MM.1S (cell line): ENCODE data around the gene ARHGAP42.

Experiments
- DNase-seq: peaks from one replicate; pipeline ENCODE4 v3.0.0-alpha.2; 2015
- H2AFZ ChIP-seq: fragments of 300-600 bp; sonication (generic); 2 replicates; pipeline ENCODE4 v1.6.0; 2016; ENCODE audit warnings: antibody characterized with exemption, low read length
- H3F3A ChIP-seq: fragments of 300-600 bp; sonication (generic); 2 replicates; pipeline ENCODE4 v1.6.1; 2016; ENCODE audit warnings: mild to moderate bottlenecking, antibody characterized with exemption, low read length, moderate library complexity, mixed read lengths; ENCODE audit not compliant: insufficient read depth
- H3K27ac ChIP-seq: fragments of 300-600 bp; sonication (generic); 2 replicates; pipeline ENCODE4 v1.5.1; 2016; ENCODE audit warnings: mild to moderate bottlenecking, low read length
- H3K27me3 ChIP-seq: fragments of 300-600 bp; sonication (generic); replicated peaks from 2 replicates; pipeline ENCODE4 v1.6.0; 2016; ENCODE audit warnings: low read length; ENCODE audit not compliant: insufficient read depth
- H3K36me3 ChIP-seq: fragments of 300-600 bp; sonication (generic); replicated peaks from 2 replicates; pipeline ENCODE4 v1.6.1; 2016; ENCODE audit warnings: mild to moderate bottlenecking, low read length, mixed read lengths; ENCODE audit not compliant: insufficient read depth
- H3K4me1 ChIP-seq: fragments of 300-600 bp; sonication (generic); 2 replicates; pipeline ENCODE4 v1.6.1; 2016; ENCODE audit warnings: low read length, mixed read lengths
- H3K4me2 ChIP-seq: fragments of 300-600 bp; sonication (generic); 2 replicates; pipeline ENCODE4 v1.6.0; 2016; ENCODE audit warnings: low read depth, low read length
- H3K4me3 ChIP-seq: fragments of 300-600 bp; sonication (generic); 2 replicates; pipeline ENCODE4 v1.5.1; 2016; ENCODE audit warnings: low read length, mixed read lengths
- H3K79me2 ChIP-seq: fragments of 300-600 bp; sonication (generic); 2 replicates; pipeline ENCODE4 v1.6.1; 2016; ENCODE audit warnings: mixed run types, low read length, mixed read lengths
- H3K9ac ChIP-seq: fragments of 300-600 bp; sonication (generic); 2 replicates; pipeline ENCODE4 v1.6.1; 2016; ENCODE audit warnings: low read length, mixed read lengths
- H3K9me2 ChIP-seq: fragments of 300-600 bp; sonication (generic); replicated peaks from 2 replicates; pipeline ENCODE4 v1.6.1; 2016; ENCODE audit warnings: mild to moderate bottlenecking, low read length, mixed read lengths; ENCODE audit not compliant: insufficient read depth
- H3K9me3 ChIP-seq: fragments of 300-600 bp; sonication (generic); replicated peaks from 2 replicates; pipeline ENCODE4 v1.6.1; 2016; ENCODE audit warnings: mild to moderate bottlenecking, low read length, mixed read lengths; ENCODE audit not compliant: insufficient read depth
- H4K20me1 ChIP-seq: fragments of 300-600 bp; sonication (generic); 2 replicates; pipeline ENCODE4 v1.6.1; 2016; ENCODE audit warnings: mild to moderate bottlenecking, low read length, moderate library complexity, mixed read lengths; ENCODE audit not compliant: insufficient read depth
- EZH2 ChIP-seq: fragments of 300-600 bp; sonication (generic); optimal IDR thresholded peaks from 2 replicates; pipeline ENCODE3; 2017; ENCODE audit warnings: low read depth, mild to moderate bottlenecking, antibody characterized with exemption, low read length, mixed read lengths
- EZH2phosphoT487 ChIP-seq: fragments of 300-600 bp; sonication (generic); IDR thresholded peaks from 2 replicates; pipeline ENCODE4 v1.6.1; 2018; ENCODE audit warnings: antibody characterized with exemption, low read length
- TF ChIP-seq, protein P1 (sequence below): fragments of 300-600 bp; sonication (generic); IDR thresholded peaks from 2 replicates; pipeline ENCODE4 v1.5.1; 2016; ENCODE audit warnings: antibody characterized with exemption, low read length, mixed read lengths

ARHGAP42 gene

DNA sequence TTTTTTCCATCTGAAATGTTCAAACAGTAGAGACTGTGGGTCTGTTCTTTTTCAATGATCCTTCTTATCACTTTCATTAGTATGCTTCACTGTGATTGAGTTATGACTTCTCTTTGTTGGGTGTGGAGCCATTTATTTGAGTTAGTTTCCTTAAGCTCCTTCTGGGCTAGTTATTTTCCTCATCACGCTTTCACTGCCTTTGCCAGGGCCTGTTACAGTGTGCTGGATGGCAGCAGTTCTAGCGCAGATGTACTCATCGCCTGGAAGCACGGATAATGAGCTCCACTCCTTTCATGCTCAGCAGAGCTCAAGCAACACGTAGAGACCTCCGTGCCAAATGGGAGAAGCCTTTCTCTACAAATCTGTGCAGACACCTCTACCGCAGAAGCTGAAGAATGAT lies 7.0 kb upstream of the ARHGAP42 start:
- no peak for DNase-seq
- no peak overlapping the region for H3K4me2 ChIP-seq
- no peaks in the 10 kb centered on the region for H3K27me3 ChIP-seq
- H3K4me1 ChIP-seq: peaks cover 52% of the 10 kb centered on the region
- H3K36me3 ChIP-seq: no peaks in the 10 kb centered on the region
- TF ChIP-seq, protein P1, sequence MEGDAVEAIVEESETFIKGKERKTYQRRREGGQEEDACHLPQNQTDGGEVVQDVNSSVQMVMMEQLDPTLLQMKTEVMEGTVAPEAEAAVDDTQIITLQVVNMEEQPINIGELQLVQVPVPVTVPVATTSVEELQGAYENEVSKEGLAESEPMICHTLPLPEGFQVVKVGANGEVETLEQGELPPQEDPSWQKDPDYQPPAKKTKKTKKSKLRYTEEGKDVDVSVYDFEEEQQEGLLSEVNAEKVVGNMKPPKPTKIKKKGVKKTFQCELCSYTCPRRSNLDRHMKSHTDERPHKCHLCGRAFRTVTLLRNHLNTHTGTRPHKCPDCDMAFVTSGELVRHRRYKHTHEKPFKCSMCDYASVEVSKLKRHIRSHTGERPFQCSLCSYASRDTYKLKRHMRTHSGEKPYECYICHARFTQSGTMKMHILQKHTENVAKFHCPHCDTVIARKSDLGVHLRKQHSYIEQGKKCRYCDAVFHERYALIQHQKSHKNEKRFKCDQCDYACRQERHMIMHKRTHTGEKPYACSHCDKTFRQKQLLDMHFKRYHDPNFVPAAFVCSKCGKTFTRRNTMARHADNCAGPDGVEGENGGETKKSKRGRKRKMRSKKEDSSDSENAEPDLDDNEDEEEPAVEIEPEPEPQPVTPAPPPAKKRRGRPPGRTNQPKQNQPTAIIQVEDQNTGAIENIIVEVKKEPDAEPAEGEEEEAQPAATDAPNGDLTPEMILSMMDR: no peak
- no peak for TF ChIP-seq EZH2
- TF ChIP-seq EZH2phosphoT487: no peak
- no peaks in the 10 kb centered on the region for H3K9me3 ChIP-seq
- H3K27ac ChIP-seq: no peak overlapping the region
- no peaks in the 10 kb centered on the region for H3K9me2 ChIP-seq
- H3K4me3 ChIP-seq: no peak overlapping the region
- H4K20me1 ChIP-seq: no peaks in the 10 kb centered on the region
- no peak overlapping the region for H2AFZ ChIP-seq
- H3F3A ChIP-seq: peaks cover 34% of the 10 kb centered on the region
- no peak overlapping the region for H3K9ac ChIP-seq
- no peaks in the 10 kb centered on the region for H3K79me2 ChIP-seq

DNA sequence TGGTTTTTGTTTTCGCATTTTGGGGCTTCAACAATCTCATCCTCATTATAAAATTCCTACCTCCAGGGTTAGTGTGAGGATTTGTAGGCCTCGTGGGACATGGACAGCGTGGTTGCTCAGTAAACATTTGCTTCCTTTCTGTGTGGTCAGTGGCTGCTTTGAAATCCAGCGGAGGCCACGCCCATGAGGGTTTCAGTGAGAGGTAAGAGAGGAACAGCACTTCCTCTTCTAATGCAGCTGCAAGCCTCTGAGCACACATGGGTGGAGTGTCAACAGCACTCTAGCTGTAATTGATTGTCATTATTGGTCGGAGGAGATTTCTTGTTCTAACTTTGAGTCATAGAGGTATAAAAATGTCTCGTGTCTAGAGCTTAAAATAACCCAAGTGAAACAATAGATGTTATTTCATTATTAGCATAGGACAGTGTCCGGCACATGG lies 6.0 kb upstream of the ARHGAP42 start:
- Histone ChIP-seq H2AFZ (no peak overlapping the region), H4K20me1 (no peaks in the 10 kb centered on the region), H3K36me3 (no peaks in the 10 kb centered on the region), H3K27me3 (no peaks in the 10 kb centered on the region), H3K4me3 (no peak overlapping the region; the same call in 1 of the 2 replicates), H3K4me1 (peaks cover 52% of the 10 kb centered on the region), H3K9me2 (no peaks in the 10 kb centered on the region), H3K27ac (peak overlapping the region; percentile 79), H3K79me2 (no peaks in the 10 kb centered on the region), H3F3A (peaks cover 34% of the 10 kb centered on the region), H3K9ac (peak overlapping the region; percentile 32; the same call in 1 of the 2 replicates), H3K9me3 (no peaks in the 10 kb centered on the region), H3K4me2 (peak overlapping the region; percentile 33)
- TF ChIP-seq, protein P1: no peak
- no peak for TF ChIP-seq EZH2phosphoT487
- no peak for TF ChIP-seq EZH2
- DNase-seq: peak; percentile 96

GRCh38 chr11:100682247-100682969 lies 4.7 kb upstream of the ARHGAP42 start:
- H2AFZ ChIP-seq: no peak overlapping the region
- H3K79me2 ChIP-seq: no peaks in the 10 kb centered on the region
- no peak overlapping the region for H3K4me3 ChIP-seq
- no peak overlapping the region for H3K4me2 ChIP-seq
- no peaks in the 10 kb centered on the region for H4K20me1 ChIP-seq
- no peak for TF ChIP-seq EZH2phosphoT487
- TF ChIP-seq, protein P1: peak; percentile 58
- no peaks in the 10 kb centered on the region for H3K9me3 ChIP-seq
- no peaks in the 10 kb centered on the region for H3K9me2 ChIP-seq
- no peaks in the 10 kb centered on the region for H3K27me3 ChIP-seq
- H3K9ac ChIP-seq: no peak overlapping the region
- peaks cover 49% of the 10 kb centered on the region for H3K4me1 ChIP-seq
- peak; percentile 45 for DNase-seq
- no peak overlapping the region; the same call in 1 of the 2 replicates for H3K27ac ChIP-seq
- peaks cover 33% of the 10 kb centered on the region for H3F3A ChIP-seq
- no peaks in the 10 kb centered on the region for H3K36me3 ChIP-seq
